GM23248 (cell line): ENCODE data around the gene SLC7A4. TPM values are rescaled to one million over a fixed set of nuclear protein-coding genes. Genes with fewer than 3 reads are reported as not detected.

Experiments used
- DNase-seq: peaks from one replicate; pipeline ENCODE4 v3.0.0-alpha.2; 2015
- H2AFZ ChIP-seq: fragments of 200-600 bp; sonication (generic); 2 replicates; pipeline ENCODE4 v1.6.1; 2016; ENCODE audit warnings: antibody characterized with exemption
- H3F3A ChIP-seq: fragments of 200-600 bp; sonication (generic); 2 replicates; pipeline ENCODE4 v1.6.1; 2016; ENCODE audit warnings: mild to moderate bottlenecking, antibody characterized with exemption, mixed run types; ENCODE audit not compliant: insufficient read depth
- H3K27ac ChIP-seq: fragments of 200-600 bp; sonication (generic); 2 replicates; pipeline ENCODE4 v1.5.1; 2016; ENCODE audit warnings: mild to moderate bottlenecking
- H3K27me3 ChIP-seq: fragments of 200-600 bp; sonication (generic); replicated peaks from 2 replicates; pipeline ENCODE4 v1.6.1; 2016; ENCODE audit warnings: mild to moderate bottlenecking; ENCODE audit not compliant: insufficient read depth
- H3K36me3 ChIP-seq: fragments of 200-600 bp; sonication (generic); 2 replicates; pipeline ENCODE4 v1.6.1; 2016; ENCODE audit warnings: low read depth, mild to moderate bottlenecking
- H3K4me1 ChIP-seq: fragments of 200-600 bp; sonication (generic); 2 replicates; pipeline ENCODE4 v1.6.1; 2016; ENCODE audit warnings: mild to moderate bottlenecking; ENCODE audit not compliant: insufficient read depth
- H3K4me2 ChIP-seq: fragments of 200-600 bp; sonication (generic); one replicate; pipeline ENCODE4 v1.6.1; 2016; ENCODE audit warnings: mild to moderate bottlenecking; ENCODE audit not compliant: unreplicated experiment
- H3K4me3 ChIP-seq: fragments of 200-600 bp; sonication (generic); 2 replicates; pipeline ENCODE4 v1.5.1; 2016; ENCODE audit warnings: mild to moderate bottlenecking
- H3K79me2 ChIP-seq: fragments of 200-600 bp; sonication (generic); 2 replicates; pipeline ENCODE4 v1.6.1; 2016; ENCODE audit warnings: mild to moderate bottlenecking; ENCODE audit not compliant: insufficient read depth
- H3K9ac ChIP-seq: fragments of 200-600 bp; sonication (generic); 2 replicates; pipeline ENCODE4 v1.6.1; 2016; ENCODE audit warnings: mild to moderate bottlenecking
- H3K9me2 ChIP-seq: fragments of 200-600 bp; sonication (generic); 2 replicates; pipeline ENCODE4 v1.6.1; 2016; ENCODE audit warnings: mixed run types, mild to moderate bottlenecking, moderate library complexity; ENCODE audit not compliant: insufficient read depth
- H3K9me3 ChIP-seq: fragments of 200-600 bp; sonication (generic); one replicate; pipeline ENCODE4 v1.6.1; 2017; ENCODE audit warnings: low read depth
- H4K20me1 ChIP-seq: fragments of 200-600 bp; sonication (generic); 2 replicates; pipeline ENCODE4 v1.6.0; 2016; ENCODE audit not compliant: insufficient read depth
- EZH2 ChIP-seq: fragments of 200-600 bp; sonication (generic); IDR thresholded peaks from 2 replicates; pipeline ENCODE4 v1.6.1; 2018; ENCODE audit warnings: antibody characterized with exemption, mild to moderate bottlenecking; ENCODE audit not compliant: insufficient read depth, poor library complexity, severe bottlenecking
- EZH2phosphoT487 ChIP-seq: fragments of 200-600 bp; sonication (generic); IDR thresholded peaks from 2 replicates; pipeline ENCODE4 v1.6.1; 2018; ENCODE audit warnings: antibody characterized with exemption, moderate library complexity, mild to moderate bottlenecking, low read depth; ENCODE audit not compliant: insufficient read depth
- WGBS, 2 experiments: methylation state at CpG; one replicate each; pipeline ENCODE4 v1.1.6; 2015 to 2017; ENCODE audit warnings: low lambda C conversion rate in 2 of 2, low coverage in 1 of 2; ENCODE audit errors: missing lambda C conversion rate in 2 of 2; 5-methylcytosine and 5-hydroxymethylcytosine counted together
- in situ Hi-C: fragments of 300-500 bp; cut with MboI; formaldehyde crosslinking; loops from 2 replicates; pipeline ENCODE4 v1.15.0; 2020
- polyA plus RNA-seq: library from polyadenylated mRNA; unstranded; fragments of >200 nt; fragmentation: Nextera tagmentation; extraction: Ambion mirVana; gene quantifications from 2 replicates; pipeline ENCODE4 v1.2.1, GENCODE V29; 2016
- total RNA-seq: library from RNA; depleted of rRNA; stranded (reverse); fragments of >200 nt; shearing (Covaris generic); gene quantifications from 2 replicates; pipeline ENCODE4 v1.2.3, GENCODE V29; 2014; rRNA removed

The SLC7A4 gene, protein sequence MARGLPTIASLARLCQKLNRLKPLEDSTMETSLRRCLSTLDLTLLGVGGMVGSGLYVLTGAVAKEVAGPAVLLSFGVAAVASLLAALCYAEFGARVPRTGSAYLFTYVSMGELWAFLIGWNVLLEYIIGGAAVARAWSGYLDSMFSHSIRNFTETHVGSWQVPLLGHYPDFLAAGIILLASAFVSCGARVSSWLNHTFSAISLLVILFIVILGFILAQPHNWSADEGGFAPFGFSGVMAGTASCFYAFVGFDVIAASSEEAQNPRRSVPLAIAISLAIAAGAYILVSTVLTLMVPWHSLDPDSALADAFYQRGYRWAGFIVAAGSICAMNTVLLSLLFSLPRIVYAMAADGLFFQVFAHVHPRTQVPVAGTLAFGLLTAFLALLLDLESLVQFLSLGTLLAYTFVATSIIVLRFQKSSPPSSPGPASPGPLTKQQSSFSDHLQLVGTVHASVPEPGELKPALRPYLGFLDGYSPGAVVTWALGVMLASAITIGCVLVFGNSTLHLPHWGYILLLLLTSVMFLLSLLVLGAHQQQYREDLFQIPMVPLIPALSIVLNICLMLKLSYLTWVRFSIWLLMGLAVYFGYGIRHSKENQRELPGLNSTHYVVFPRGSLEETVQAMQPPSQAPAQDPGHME
- total RNA-seq (not detected in 2 replicates), polyA plus RNA-seq (0.13 TPM in 1 of 2 replicates, not detected in the other)

DNA sequence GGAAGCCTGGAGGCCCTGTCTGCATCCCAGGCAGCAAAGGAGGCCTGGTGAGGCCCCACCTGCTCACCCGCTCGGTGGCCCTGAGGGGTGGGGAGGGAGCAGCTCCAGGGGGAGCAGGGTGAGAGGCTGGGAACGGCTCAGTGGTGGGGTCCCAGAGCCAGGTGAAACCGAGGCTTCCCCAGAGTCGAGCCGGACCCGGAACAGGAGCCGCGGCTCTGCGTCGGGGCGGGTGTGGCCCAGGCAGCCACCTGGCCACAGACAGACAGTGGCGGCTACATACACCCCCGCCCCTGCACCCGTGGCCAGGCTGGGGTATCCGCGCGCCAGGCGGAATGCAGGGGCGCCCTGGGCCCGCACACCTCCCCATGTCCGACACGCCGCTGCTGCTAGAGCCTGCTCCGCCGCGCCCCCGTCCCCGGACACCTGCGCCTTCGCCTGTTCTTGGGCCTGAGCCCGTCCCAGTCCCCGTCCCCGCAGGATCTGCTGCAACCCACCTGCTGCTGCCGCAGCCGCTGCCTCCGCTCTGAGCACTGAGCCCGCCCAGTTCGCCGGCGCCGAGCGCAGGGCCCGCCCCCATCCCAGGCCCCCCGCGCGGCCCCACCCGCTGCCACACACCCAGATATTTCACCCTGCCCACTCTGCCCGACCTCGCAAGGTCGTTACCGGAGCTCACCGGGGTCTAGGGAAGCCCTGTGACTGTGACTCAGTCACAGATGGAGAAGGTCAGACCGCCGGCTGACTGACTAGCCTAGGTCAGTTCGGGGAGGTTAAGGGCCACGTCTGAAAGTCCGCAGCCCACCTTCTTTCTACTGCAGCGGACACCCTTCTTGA is at the start of gene SLC7A4:
Gene SLC7A4, minus strand, starts transcription at position 525 of the 831 bp plus-strand sequence. CDS start 749 bp downstream, outside the sequence.
- in situ Hi-C loops = no loop called here
- H3K36me3 ChIP-seq = no peaks in the 10 kb centered on the region

DNA sequence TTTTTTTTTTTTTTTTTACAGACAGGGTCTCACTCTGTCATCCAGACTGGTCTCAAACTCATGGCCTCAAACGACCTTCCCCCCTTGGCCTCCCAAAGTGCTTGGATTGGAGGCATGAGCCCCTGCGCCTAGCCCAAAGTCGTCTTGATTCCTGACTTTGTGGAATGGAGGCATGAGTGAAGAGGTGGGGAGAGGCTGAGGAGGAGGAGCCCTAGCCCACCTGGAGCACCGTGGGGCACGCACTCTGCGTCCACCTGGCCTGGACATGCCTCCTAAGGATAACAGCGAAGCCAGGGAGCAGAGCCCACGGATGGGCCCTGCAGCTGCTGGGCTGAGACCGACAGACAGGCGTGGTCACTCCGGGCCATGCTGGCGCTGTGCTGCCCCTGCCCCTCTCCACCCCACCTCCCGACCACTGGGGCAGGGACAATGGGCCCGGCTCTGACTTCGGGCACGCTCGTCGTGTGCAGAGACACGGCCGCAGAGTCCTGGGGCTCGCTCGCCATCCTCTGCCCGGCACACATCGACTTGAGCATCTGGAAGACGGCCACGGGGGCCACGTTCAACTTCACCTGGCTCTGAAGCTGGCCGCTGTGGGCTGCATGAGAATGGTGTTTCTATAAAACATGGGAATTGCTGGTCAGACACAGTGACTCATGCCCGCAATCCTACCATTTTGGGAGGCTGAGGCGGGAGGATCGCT is 48.2 kb upstream of the SLC7A4 start:
- Histone ChIP-seq H3K79me2 (no peaks in the 10 kb centered on the region), H3K9me3 (no peaks in the 10 kb centered on the region), H3F3A (no peaks in the 10 kb centered on the region), H3K4me3 (no peak overlapping the region), H4K20me1 (no peaks in the 10 kb centered on the region), H2AFZ (no peak overlapping the region), H3K4me1 (no peaks in the 10 kb centered on the region), H3K27ac (no peak overlapping the region), H3K27me3 (no peaks in the 10 kb centered on the region), H3K36me3 (no peaks in the 10 kb centered on the region), H3K9me2 (no peaks in the 10 kb centered on the region), H3K4me2 (no peak overlapping the region), H3K9ac (no peak overlapping the region)
- no peak for DNase-seq
- in situ Hi-C loops = loop anchor here (25.0 kb wide), 1 partner anchor 482 kb away; the partner anchor contains the start of genes RIMBP3C and UBE2L3
- WGBS, 2 experiments = 82 to 83% methylated on average over 30 to 31 of the region's 31 CpGs
- TF ChIP-seq EZH2 = no peak
- TF ChIP-seq EZH2phosphoT487 = no peak

More for the DNA sequence above, at the start of gene SLC7A4:
- Histone ChIP-seq H3K79me2 (no peaks in the 10 kb centered on the region), H3K4me1 (peaks cover 1% of the 10 kb centered on the region), H3K4me3 (no peak within 1 kb of the TSS), H4K20me1 (no peaks in the 10 kb centered on the region), H3K4me2 (no peak within 1 kb of the TSS), H3K27ac (no peak within 1 kb of the TSS), H3K9me2 (no peaks in the 10 kb centered on the region), H3K27me3 (0 out of 2 replicates have a peak, but pooled peaks cover 6% of the 10 kb centered on the region), H3K9ac (no peak within 1 kb of the TSS), H3F3A (peaks cover 2% of the 10 kb centered on the region; the same call in 1 of the 2 replicates), H3K9me3 (no peaks in the 10 kb centered on the region), H2AFZ (no peak within 1 kb of the TSS)
- DNase-seq = no peak
- WGBS, 2 experiments = 14 to 17% methylated on average over 41 to 47 of the region's 59 CpGs
- TF ChIP-seq EZH2phosphoT487 (no peak), EZH2 (no peak)

DNA sequence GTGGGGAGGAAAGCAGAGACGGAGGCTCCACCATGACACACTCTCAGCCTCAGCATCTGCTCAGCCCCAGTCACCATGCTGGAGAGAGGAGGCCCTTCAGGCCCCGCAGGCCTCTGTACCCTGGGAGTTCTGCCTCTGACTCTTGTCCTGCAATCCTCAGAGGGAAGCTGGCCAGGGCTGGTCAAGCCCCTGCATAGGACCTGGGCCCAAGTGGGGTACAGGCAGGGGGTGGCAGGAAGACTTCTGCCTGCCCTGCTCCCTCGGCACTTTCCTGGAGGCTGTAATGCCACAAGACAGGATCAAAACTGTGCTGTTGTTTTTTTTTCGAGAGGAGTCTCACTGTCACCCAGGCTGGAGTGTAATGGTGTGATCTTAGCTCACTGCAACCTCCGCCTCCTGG is 47.1 kb upstream of the SLC7A4 start:
- no peaks in the 10 kb centered on the region for H3K79me2 ChIP-seq
- peaks cover 1% of the 10 kb centered on the region; the same call in 1 of the 2 replicates for H3K4me1 ChIP-seq
- H3K27ac ChIP-seq = no peak overlapping the region
- H3K36me3 ChIP-seq = no peaks in the 10 kb centered on the region
- H2AFZ ChIP-seq = no peak overlapping the region
- H3K27me3 ChIP-seq = no peaks in the 10 kb centered on the region
- no peak for DNase-seq
- no peaks in the 10 kb centered on the region for H3K9me3 ChIP-seq
- peaks cover 1% of the 10 kb centered on the region; the same call in 1 of the 2 replicates for H3F3A ChIP-seq
- H3K9me2 ChIP-seq = no peaks in the 10 kb centered on the region
- H4K20me1 ChIP-seq = no peaks in the 10 kb centered on the region
- no peak overlapping the region for H3K9ac ChIP-seq
- H3K4me2 ChIP-seq = no peak overlapping the region
- H3K4me3 ChIP-seq = no peak overlapping the region
- TF ChIP-seq EZH2 (no peak), EZH2phosphoT487 (no peak)
- 76% methylated on average over 5 of the region's 5 CpGs for WGBS, 2 experiments
- in situ Hi-C loops = loop anchor here (25.0 kb wide), 1 partner anchor 483 kb away; the partner anchor contains the start of genes RIMBP3C and UBE2L3
